HG03575 (cell line): Measurements from ENCODE around the gene SLC25A28.
"Not testable (repeated sequence)": the region's sequence is repeated elsewhere in the genome, so short reads cannot be mapped to it uniquely, and the experiment has no call there.

ENCODE experiments used
- ATAC-seq: cut with Tn5 transposase; IDR thresholded peaks from one replicate; pipeline ENCODE4 v1.9.1; 2021; ENCODE audit not compliant: unreplicated experiment, insufficient number of reproducible peaks, low FRiP score; ENCODE audit errors: extremely low read depth

Gene SLC25A28

DNA sequence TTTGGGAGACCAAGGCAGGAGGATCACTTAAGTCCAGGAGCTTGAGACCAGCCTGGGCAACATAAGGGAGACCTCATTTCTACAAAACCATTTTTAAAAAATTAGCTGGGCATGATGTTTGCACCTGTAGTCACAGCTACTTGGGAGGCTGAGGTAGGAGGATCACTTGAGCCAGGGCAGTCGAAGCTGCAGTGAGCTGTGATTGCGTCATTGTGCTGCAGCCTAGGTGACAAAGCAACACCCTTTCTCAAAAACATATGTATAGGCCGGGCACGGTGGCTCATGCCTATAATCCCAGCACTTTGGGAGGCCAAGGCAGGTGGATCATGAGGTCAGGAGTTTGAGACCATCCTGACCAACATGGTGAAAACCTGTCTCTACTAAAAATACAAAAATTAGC is 23.5 kb downstream of the SLC25A28 start:
- ATAC-seq = not testable (repeated sequence)

DNA sequence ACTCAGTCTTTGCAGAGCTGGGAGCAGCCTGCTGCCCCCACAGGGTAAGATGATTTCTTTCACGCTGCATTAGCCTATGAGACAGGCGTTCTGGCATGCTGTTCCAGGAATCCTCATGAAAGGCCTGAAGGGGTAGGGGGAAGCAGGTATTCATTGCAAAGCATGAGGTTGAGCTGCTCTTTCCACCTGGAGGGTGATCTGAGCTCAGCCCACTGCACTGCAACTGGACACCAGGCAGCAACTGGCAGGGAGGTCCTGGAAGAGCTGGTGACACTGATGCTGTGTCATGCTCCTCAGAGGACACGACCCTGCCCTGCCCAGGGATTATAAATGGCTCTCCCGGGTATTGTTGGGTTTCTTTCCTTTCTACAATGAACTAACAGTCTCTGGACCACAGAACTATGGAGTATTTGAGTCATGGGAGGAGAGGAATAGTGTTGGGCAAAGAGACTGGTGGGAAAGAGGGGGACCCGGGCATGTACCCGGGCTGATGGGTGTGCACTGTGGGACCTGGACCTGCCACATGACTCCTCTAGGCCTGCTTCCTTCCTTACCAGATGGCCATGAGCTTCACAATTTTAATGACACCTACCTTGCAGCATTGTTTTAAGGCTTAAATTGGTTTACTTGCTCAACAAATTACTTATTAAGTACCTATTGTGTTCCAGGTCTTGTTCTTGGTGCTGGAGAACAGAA is 24.3 kb downstream of the SLC25A28 start:
- ATAC-seq = no peak

DNA sequence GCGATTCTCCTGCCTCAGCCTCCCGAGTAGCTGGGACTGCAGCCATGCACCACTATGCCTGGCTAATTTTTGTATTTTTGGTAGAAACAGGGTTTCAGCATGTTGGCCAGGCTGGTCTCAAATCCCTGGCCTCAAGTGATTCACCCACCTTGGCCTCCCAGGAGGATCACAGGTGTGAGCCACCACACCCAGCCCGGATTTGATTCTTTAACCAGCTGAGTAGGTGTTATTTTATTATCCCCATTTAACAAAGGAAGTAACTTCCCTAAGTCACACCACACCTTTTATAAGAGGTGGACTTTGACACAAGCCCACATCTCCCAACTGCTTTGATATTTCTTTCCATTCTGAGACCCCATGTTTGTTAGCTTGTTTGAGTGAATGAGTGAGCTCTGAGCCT is 25.0 kb downstream of the SLC25A28 start:
- ATAC-seq = no peak

DNA sequence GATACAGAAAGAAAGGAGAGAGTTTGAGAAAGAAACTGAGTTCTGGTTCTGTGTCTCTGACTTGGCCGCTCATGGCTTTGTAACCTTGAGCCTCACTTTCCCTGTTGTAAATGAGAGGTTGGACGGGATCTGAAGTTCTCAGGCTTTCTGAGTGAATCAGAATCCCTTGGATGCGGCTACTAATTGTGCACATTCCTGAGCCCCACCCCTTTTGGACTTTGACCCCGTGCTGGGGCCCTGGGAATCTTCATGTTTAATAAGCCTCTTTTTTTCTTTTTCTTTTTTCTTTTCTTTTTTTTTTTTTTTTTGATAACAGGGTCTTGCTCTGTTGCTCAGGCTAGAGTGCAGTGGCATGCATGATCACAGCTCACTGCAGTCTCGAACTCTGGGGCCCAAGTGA is 26.9 kb downstream of the SLC25A28 start:
- no peak for ATAC-seq

DNA sequence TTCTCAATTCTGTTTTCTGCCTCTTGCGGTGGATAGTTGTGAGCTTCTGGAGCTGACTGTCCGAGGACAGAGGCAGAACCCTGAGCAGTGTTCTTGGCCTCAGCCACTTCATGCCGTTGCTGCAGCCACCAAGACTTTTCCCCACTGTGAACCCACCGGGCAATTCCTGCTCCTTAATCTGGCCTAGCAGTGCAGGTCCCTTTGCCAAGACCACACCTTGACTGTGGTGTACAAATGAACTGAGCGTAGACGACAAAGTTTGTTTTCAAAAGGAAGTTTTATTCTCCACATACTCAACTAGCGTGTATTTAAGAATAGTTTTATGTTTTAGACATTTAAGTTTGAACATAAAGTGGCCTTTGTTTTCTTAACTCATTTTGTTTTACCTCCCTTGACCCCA is 29.4 kb downstream of the SLC25A28 start:
- ATAC-seq = no peak

DNA sequence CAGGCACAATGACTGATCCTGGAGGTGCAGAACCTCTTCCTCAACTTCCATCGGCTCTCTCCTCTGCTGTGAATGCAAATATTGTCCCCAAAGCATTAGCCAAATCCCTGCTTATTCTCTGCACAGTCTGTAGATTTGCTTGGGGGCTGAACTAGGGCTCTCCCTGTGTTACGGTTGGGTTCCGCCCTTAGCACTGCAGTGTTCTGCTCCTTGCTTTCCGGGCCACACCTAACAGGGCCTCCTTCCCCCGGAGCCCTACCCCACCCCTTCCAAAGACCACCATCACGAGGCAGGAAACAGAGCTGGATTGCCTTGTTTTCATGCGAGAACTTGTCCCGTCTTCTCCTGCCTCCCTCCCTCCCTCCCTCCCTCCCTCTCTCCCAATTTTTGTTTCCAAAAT is 36.6 kb downstream of the SLC25A28 start:
- no peak for ATAC-seq

DNA sequence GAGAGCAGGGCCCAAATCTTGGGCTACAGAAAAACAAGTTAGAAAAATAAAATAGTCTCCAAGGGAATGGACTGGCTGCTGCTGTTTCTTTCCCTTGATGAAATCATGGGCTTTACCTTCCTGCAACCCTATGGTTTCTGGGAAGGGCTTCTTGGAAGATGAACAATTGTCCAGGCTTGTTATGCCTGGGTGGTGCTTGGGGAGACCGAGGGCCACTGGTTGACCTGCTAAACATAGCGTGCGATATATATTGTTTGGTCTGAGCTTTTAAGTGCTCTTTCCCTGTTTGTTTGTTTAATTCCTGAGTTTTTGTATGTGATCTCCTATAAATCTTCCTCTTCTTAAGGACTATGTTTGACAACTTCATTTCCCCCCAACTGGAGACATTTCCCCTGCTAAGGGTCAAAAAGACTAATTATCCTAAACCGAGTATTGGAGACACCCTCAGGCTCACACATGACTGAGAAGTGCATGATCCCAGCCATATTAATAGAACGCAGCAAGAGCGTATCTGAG is 37.9 kb downstream of the SLC25A28 start:
- ATAC-seq = no peak

DNA sequence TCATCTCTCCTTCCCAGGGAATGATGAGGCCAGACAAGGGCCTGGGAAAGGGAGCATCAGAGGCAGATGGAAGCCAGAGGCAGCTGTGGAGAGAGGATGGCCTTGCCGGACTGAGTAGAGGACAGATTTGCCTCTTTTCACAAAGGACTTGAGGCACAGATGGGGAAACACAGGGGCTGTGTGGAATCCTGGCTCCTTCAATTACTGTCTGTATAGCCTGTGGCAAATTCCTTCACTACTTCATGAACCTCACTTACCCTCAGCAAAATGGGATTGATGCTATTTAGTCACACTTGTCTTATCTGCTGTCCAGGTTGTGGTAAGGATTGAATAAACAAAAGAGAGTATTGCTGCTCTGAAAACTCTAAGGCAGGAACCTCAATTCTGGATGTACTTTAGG is 40.3 kb downstream of the SLC25A28 start:
- no peak for ATAC-seq

DNA sequence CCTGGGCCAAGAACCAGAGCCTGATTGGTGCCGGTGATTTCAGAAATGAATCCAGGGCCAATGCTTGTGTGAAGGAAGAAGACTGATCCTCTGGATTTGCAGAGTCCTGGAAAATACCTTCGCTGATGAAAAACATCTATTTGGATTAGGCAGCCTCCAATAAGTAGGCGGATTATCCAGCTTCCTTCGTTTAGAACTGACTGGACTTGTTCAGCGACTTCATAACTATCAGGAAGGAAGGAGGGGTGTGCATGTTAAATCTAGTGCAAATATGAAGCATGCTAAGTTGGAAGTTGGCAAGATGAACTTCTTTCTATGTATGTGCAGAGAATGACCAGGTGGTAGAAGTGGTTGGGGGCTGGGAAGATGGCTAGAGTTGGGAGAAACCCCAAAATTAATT is 46.4 kb downstream of the SLC25A28 start:
- no peak for ATAC-seq

DNA sequence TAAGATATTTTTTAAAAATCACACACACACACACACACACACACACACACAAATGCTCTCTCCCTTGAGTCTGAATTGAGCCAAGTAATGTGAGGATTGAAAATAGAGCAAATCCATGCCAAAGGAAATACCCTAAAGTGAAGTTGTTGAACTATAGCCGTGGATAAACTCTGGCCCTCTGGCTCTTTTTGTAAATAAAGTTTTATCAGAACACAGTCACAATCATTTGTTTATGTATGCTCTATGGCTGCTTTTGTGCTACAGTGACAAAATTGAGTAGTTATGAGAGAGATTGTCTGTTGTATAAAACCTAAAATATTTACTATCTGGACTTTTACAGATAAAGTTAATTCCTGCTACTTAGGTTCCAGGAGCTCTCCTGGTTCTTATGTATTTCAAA is 48.4 kb downstream of the SLC25A28 start:
- no peak for ATAC-seq

DNA sequence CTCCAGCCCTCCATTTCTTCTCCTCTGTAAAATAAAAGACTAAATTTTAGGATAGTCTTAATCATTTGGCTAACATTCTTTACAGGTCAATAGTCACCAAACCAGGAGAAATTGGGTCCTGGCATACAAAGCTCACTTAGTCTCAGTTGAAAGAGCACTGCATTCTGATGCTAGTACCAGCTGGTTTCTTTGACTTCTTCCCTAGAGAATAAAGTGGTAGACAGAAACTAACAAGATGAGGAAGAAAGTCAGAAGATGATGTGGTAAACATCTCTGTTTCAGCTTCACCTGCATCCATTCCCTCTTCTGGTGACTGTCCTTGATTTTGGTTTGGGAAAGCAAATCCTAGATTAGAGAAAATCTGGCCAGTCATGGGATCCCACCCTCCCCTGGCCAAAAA is 50.3 kb downstream of the SLC25A28 start:
- no peak for ATAC-seq

DNA sequence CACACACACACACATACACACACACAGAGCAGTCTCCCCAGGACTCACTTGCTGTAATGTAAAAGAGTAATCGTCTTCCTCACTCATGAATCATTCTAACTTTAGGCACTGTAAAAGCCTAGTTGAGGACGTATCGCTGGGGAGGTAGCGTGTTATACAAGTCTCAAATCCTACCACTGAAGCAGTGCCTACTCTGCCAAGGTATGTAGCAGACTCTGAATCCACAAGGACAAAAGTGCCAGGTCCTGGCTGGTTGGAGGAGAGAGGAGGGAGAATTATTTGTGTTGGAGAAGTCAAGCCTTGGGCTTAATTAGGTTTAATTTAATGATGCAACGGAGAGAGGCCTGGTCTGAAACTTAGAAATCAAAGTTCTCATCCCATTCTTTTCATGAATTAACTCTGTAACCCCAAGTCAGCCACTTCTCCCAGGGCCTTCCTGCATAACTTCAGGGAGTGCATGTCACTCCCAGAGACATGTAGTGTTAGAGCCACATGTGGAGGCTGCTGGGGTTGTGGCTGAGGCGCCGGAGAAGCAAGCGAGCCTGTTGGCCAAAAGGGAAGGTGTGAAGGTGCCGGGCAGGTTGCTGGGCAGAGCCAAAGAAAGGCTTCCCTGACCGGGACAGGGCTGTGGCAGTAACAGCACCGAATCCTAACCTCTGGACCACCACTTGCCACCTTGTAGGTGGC is 50.8 kb downstream of the SLC25A28 start:
- ATAC-seq = no peak

DNA sequence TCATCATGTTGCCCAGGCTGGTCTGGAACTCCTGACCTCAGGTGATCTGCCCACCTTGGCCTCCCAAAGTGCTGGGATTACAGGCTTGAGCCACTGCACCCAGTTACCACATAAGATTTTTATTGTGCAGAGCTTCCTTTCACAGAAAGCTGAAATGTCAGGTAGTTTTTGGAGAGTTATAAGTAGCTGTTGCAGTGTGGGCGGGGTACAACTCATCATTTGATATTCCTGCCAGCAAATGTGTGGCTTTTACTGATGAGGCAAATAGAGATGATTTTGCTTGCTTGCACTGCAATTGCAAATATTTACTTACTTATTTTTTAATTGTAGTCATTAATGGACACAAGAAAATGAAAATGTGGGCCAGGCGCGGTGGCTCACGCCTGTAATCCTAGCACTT is 55.1 kb downstream of the SLC25A28 start:
- ATAC-seq = no peak

DNA sequence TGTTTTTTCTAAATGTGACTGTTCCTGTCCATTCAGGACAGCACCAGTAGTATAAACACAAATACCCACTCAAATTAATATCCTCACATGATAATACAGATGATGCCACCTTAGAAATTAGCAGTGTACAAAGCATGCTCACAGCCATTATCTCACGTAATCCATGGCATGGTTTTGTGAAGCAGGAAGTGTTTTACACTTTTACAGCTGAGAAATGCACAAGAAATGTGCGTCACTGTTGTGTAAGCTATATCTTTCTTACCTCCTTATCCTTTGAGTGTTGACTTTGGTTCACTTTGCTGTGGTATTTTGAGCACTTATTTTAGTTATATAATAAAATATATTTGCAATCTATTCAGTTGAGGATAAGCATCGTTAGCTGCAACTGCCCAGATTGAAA is 55.9 kb downstream of the SLC25A28 start:
- no peak for ATAC-seq

DNA sequence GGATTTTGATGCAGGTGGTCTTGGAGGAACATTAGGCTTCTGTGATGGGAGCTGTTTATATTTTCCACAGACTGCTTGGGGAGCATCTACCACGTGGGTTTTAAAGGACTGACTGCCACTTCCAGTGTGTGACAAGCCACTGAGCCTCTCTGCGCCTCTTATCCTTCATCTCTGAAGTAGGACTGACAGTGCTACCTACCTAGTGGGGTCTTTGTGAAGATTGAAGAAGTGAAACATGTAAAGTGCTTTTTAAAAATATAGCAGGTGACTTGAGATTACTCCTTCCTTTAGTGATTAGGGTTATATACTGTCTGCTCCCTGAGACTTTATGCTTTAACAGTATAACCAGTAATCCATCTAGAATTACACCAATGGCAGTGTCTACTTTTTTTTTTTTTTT is 57.6 kb downstream of the SLC25A28 start:
- no peak for ATAC-seq
